Activated naive CD4-positive, alpha-beta T cell treated with anti-CD3 and anti-CD28 coated beads, Interleukin-2, amount 50 U/mL, for 24 hours (primary cell): ENCODE measurements around the gene FBLN2.

ENCODE experiments used
- H3K27ac Mint-ChIP-seq: one replicate; pipeline ENCODE4 v1.8.0; 2021; ENCODE audit warnings: mild to moderate bottlenecking, mixed read lengths
- H3K27me3 Mint-ChIP-seq: one replicate; pipeline ENCODE4 v1.8.0; 2021; ENCODE audit warnings: mixed read lengths
- H3K36me3 Mint-ChIP-seq: one replicate; pipeline ENCODE4 v1.8.0; 2021; ENCODE audit warnings: mixed read lengths
- H3K4me1 Mint-ChIP-seq: one replicate; pipeline ENCODE4 v1.8.0; 2021; ENCODE audit warnings: mixed read lengths
- H3K4me3 Mint-ChIP-seq: one replicate; pipeline ENCODE4 v1.8.0; 2021; ENCODE audit warnings: mild to moderate bottlenecking, mixed read lengths
- H3K9me3 Mint-ChIP-seq: one replicate; pipeline ENCODE4 v1.8.0; 2021; ENCODE audit warnings: mixed read lengths

Gene FBLN2

GRCh38 chr3:13509059-13509815 is 39.7 kb upstream of the FBLN2 start:
- Mint-ChIP-seq H3K9me3 (no peaks in the 10 kb centered on the region), H3K4me3 (no peak overlapping the region), H3K36me3 (no peaks in the 10 kb centered on the region), H3K27me3 (no peaks in the 10 kb centered on the region), H3K27ac (no peak overlapping the region), H3K4me1 (no peaks in the 10 kb centered on the region)

GRCh38 chr3:13509816-13510192 is 39.1 kb upstream of the FBLN2 start:
- Mint-ChIP-seq H3K9me3 (no peaks in the 10 kb centered on the region), H3K36me3 (no peaks in the 10 kb centered on the region), H3K27ac (no peak overlapping the region), H3K4me1 (no peaks in the 10 kb centered on the region), H3K4me3 (no peak overlapping the region), H3K27me3 (no peaks in the 10 kb centered on the region)

GRCh38 chr3:13512451-13512850 is 36.5 kb upstream of the FBLN2 start:
- Mint-ChIP-seq H3K27me3 (no peaks in the 10 kb centered on the region), H3K4me3 (no peak overlapping the region), H3K4me1 (no peaks in the 10 kb centered on the region), H3K27ac (no peak overlapping the region), H3K9me3 (no peaks in the 10 kb centered on the region), H3K36me3 (no peaks in the 10 kb centered on the region)

- no peaks in the 10 kb centered on the region for H3K9me3 Mint-ChIP-seq
- H3K4me3 Mint-ChIP-seq, result no peak overlapping the region
- no peaks in the 10 kb centered on the region for H3K4me1 Mint-ChIP-seq
- H3K27ac Mint-ChIP-seq, result no peak overlapping the region
- H3K27me3 Mint-ChIP-seq, result no peaks in the 10 kb centered on the region
- H3K36me3 Mint-ChIP-seq, result no peaks in the 10 kb centered on the region
Measured at GRCh38 chr3:13513051-13513912, 35.6 kb upstream of the FBLN2 start.

GRCh38 chr3:13513913-13514517 is 34.9 kb upstream of the FBLN2 start:
- no peaks in the 10 kb centered on the region for H3K9me3 Mint-ChIP-seq
- H3K27me3 Mint-ChIP-seq, result no peaks in the 10 kb centered on the region
- H3K36me3 Mint-ChIP-seq, result no peaks in the 10 kb centered on the region
- H3K4me3 Mint-ChIP-seq, result no peak overlapping the region
- H3K4me1 Mint-ChIP-seq, result no peaks in the 10 kb centered on the region
- H3K27ac Mint-ChIP-seq, result no peak overlapping the region

- H3K9me3 Mint-ChIP-seq, result no peaks in the 10 kb centered on the region
- H3K27ac Mint-ChIP-seq, result no peak overlapping the region
- no peaks in the 10 kb centered on the region for H3K36me3 Mint-ChIP-seq
- H3K27me3 Mint-ChIP-seq, result no peaks in the 10 kb centered on the region
- no peaks in the 10 kb centered on the region for H3K4me1 Mint-ChIP-seq
- no peak overlapping the region for H3K4me3 Mint-ChIP-seq
Measured at GRCh38 chr3:13514639-13515435, 34.1 kb upstream of the FBLN2 start.

GRCh38 chr3:13515786-13516759 is 32.9 kb upstream of the FBLN2 start:
- Mint-ChIP-seq H3K9me3 (no peaks in the 10 kb centered on the region), H3K36me3 (no peaks in the 10 kb centered on the region), H3K4me1 (no peaks in the 10 kb centered on the region), H3K27ac (no peak overlapping the region), H3K4me3 (no peak overlapping the region), H3K27me3 (no peaks in the 10 kb centered on the region)

GRCh38 chr3:13516760-13517135 is 32.2 kb upstream of the FBLN2 start:
- no peaks in the 10 kb centered on the region for H3K4me1 Mint-ChIP-seq

GRCh38 chr3:13517253-13517977 is 31.5 kb upstream of the FBLN2 start:
- no peak overlapping the region for H3K4me3 Mint-ChIP-seq
- H3K36me3 Mint-ChIP-seq, result no peaks in the 10 kb centered on the region
- H3K27me3 Mint-ChIP-seq, result no peaks in the 10 kb centered on the region
- no peak overlapping the region for H3K27ac Mint-ChIP-seq
- H3K4me1 Mint-ChIP-seq, result no peaks in the 10 kb centered on the region
- no peaks in the 10 kb centered on the region for H3K9me3 Mint-ChIP-seq

More at GRCh38 chr3:13516760-13517135, 32.2 kb upstream of the FBLN2 start:
- H3K27ac Mint-ChIP-seq, result no peak overlapping the region
- H3K27me3 Mint-ChIP-seq, result no peaks in the 10 kb centered on the region
- no peaks in the 10 kb centered on the region for H3K36me3 Mint-ChIP-seq
- no peaks in the 10 kb centered on the region for H3K9me3 Mint-ChIP-seq
- H3K4me3 Mint-ChIP-seq, result no peak overlapping the region

- Mint-ChIP-seq H3K4me3 (no peak overlapping the region), H3K27me3 (no peaks in the 10 kb centered on the region), H3K27ac (no peak overlapping the region), H3K9me3 (no peaks in the 10 kb centered on the region), H3K4me1 (no peaks in the 10 kb centered on the region), H3K36me3 (no peaks in the 10 kb centered on the region)
Measured at GRCh38 chr3:13518516-13518953, 30.4 kb upstream of the FBLN2 start.

- no peaks in the 10 kb centered on the region for H3K36me3 Mint-ChIP-seq
- no peaks in the 10 kb centered on the region for H3K27me3 Mint-ChIP-seq
- H3K4me3 Mint-ChIP-seq, result no peak overlapping the region
- H3K4me1 Mint-ChIP-seq, result no peaks in the 10 kb centered on the region
- H3K9me3 Mint-ChIP-seq, result no peaks in the 10 kb centered on the region
- no peak overlapping the region for H3K27ac Mint-ChIP-seq
Measured at GRCh38 chr3:13519006-13519791, 29.7 kb upstream of the FBLN2 start.

GRCh38 chr3:13520326-13520880 is 28.5 kb upstream of the FBLN2 start:
- Mint-ChIP-seq H3K4me3 (no peak overlapping the region), H3K27me3 (no peaks in the 10 kb centered on the region), H3K4me1 (no peaks in the 10 kb centered on the region), H3K36me3 (no peaks in the 10 kb centered on the region), H3K27ac (no peak overlapping the region), H3K9me3 (no peaks in the 10 kb centered on the region)

- H3K27me3 Mint-ChIP-seq, result no peaks in the 10 kb centered on the region
- H3K36me3 Mint-ChIP-seq, result no peaks in the 10 kb centered on the region
- no peak overlapping the region for H3K27ac Mint-ChIP-seq
- H3K4me1 Mint-ChIP-seq, result no peaks in the 10 kb centered on the region
- no peak overlapping the region for H3K4me3 Mint-ChIP-seq
- H3K9me3 Mint-ChIP-seq, result no peaks in the 10 kb centered on the region
Measured at GRCh38 chr3:13521309-13521708, 27.6 kb upstream of the FBLN2 start.
